GM12878 (cell line): ENCODE results near the gene RENBP. TPM values are rescaled to one million over a fixed set of nuclear protein-coding genes. Genes with fewer than 3 reads are reported as not detected.

Experiments used
- ATAC-seq: fragments of 200-7000 bp; cut with Tn5 transposase; 3 replicates; pipeline ENCODE4 v1.9.1; 2020; ENCODE audit warnings: mild to moderate bottlenecking, moderate library complexity
- BruUV-seq: library from RNA; stranded (reverse); fragments of 400-500 nt; replicated peaks from 2 replicates; lab custom pipeline; 2021; lab: Mats Ljungman, UMichigan
- CTCF ChIA-PET: fragments of 300-600 bp; sonication (Branson Sonifier 250); formaldehyde crosslinking; extraction: SDS; loops from one replicate; lab custom pipeline; 2021; ENCODE audit warnings: inconsistent platforms; lab: Yijun Ruan, JAX
- POLR2A ChIA-PET: fragments of 350-600 bp; formaldehyde crosslinking; extraction: SDS; loops from one replicate; lab custom pipeline; 2021; ENCODE audit warnings: inconsistent platforms; lab: Charles Lee
- RAD21 ChIA-PET: fragments of 300-600 bp; sonication (Branson Sonifier 250); formaldehyde crosslinking; loops from one replicate; lab custom pipeline; 2023; ENCODE audit warnings: antibody characterized with exemption; ENCODE audit not compliant: unreplicated experiment; lab: Charles Lee
- SMC1A ChIA-PET: fragments of 300-600 bp; sonication (Branson Sonifier 250); formaldehyde crosslinking; loops from one replicate; lab custom pipeline; 2023; ENCODE audit not compliant: unreplicated experiment, uncharacterized antibody; lab: Charles Lee
- DNase-seq: peaks from one replicate; pipeline ENCODE4 v3.0.0-alpha.2; 2011; ENCODE audit warnings: low read depth, low spot score
- FAIRE-seq: peaks from 3 replicates; lab custom pipeline; 2011; peaks lifted over from hg19 to GRCh38; lab: Jason Lieb, UNC
- H2AFZ ChIP-seq: 2 replicates; pipeline ENCODE4 v1.6.0; 2011; ENCODE audit warnings: low read depth, low read length, control low read depth; ENCODE audit not compliant: control insufficient read depth
- H3K27ac ChIP-seq: 2 replicates; pipeline ENCODE4 v1.5.1; 2011; ENCODE audit warnings: control low read depth; ENCODE audit not compliant: control insufficient read depth, insufficient read depth
- H3K27me3 ChIP-seq, 2 experiments: replicated peaks in 1 of 2; 2 replicates each; pipeline versions ENCODE4 v1.6.0 to v1.6.1; 2011; ENCODE audit warnings: low read length in 1 of 2; ENCODE audit not compliant: control insufficient read depth in 2 of 2, insufficient read depth in 2 of 2
- H3K36me3 ChIP-seq, 2 experiments: 2 replicates each; pipeline ENCODE4 v1.5.1; 2011; ENCODE audit warnings: low read length in 1 of 2; ENCODE audit not compliant: control insufficient read depth in 2 of 2, insufficient read depth in 2 of 2
- H3K4me1 ChIP-seq: 2 replicates; pipeline ENCODE4 v1.6.1; 2011; ENCODE audit warnings: mild to moderate bottlenecking, low read length, moderate library complexity, mixed read lengths; ENCODE audit not compliant: control insufficient read depth, insufficient read depth
- H3K4me2 ChIP-seq: 2 replicates; pipeline ENCODE4 v1.6.0; 2011; ENCODE audit warnings: control low read depth; ENCODE audit not compliant: control insufficient read depth, insufficient read depth
- H3K4me3 ChIP-seq: fragments of 200-600 bp; sonication (generic); 2 replicates; pipeline ENCODE4 v1.5.1; 2016
- H3K79me2 ChIP-seq: 2 replicates; pipeline ENCODE4 v1.6.0; 2011; ENCODE audit warnings: low read length; ENCODE audit not compliant: control insufficient read depth, insufficient read depth
- H3K9ac ChIP-seq: 2 replicates; pipeline ENCODE4 v1.8.0; 2011; ENCODE audit warnings: low read length, control low read depth, mixed read lengths; ENCODE audit not compliant: control insufficient read depth, insufficient read depth
- H3K9me3 ChIP-seq: replicated peaks from 3 replicates; pipeline ENCODE4 v1.5.1; 2011; ENCODE audit warnings: mild to moderate bottlenecking, low read length; ENCODE audit not compliant: control insufficient read depth, insufficient read depth
- H4K20me1 ChIP-seq: 2 replicates; pipeline ENCODE4 v1.6.0; 2011; ENCODE audit not compliant: control insufficient read depth, insufficient read depth
- CREB1 ChIP-seq: IDR thresholded peaks from 2 replicates; pipeline ENCODE4 v1.6.1; 2012; ENCODE audit warnings: low read depth, mild to moderate bottlenecking, inconsistent platforms
- EP300 ChIP-seq, 2 experiments: fragments of 150-350 bp in 1 of 2; IDR thresholded peaks; 2 replicates each; pipeline ENCODE4 v1.6.1; 2011 to 2012; ENCODE audit warnings: low read depth in 2 of 2, low read length in 2 of 2, borderline replicate concordance in 1 of 2, improper control_type of control experiment in 1 of 2, inconsistent platforms in 1 of 2; ENCODE audit not compliant: control insufficient read depth in 1 of 2
- HCFC1 ChIP-seq: fragments of 150-350 bp; IDR thresholded peaks from 2 replicates; pipeline ENCODE4 v1.6.1; 2014; ENCODE audit warnings: low read length
- MEF2A ChIP-seq: IDR thresholded peaks from 2 replicates; pipeline ENCODE4 v1.6.1; 2011; ENCODE audit warnings: low read depth, mild to moderate bottlenecking, low read length, moderate library complexity; ENCODE audit not compliant: insufficient read depth
- POLR2A ChIP-seq: IDR thresholded peaks from 2 replicates; pipeline ENCODE4 v1.6.1; 2011; ENCODE audit warnings: low read depth, mild to moderate bottlenecking, low read length
- SIN3A ChIP-seq: IDR thresholded peaks from 2 replicates; pipeline ENCODE4 v1.6.1; 2012; ENCODE audit warnings: low read depth, low read length, improper control_type of control experiment
- ZNF384 ChIP-seq: IDR thresholded peaks from 2 replicates; pipeline ENCODE4 v1.6.1; 2012; ENCODE audit warnings: low read depth, mild to moderate bottlenecking, low read length, improper control_type of control experiment, borderline replicate concordance
- WGBS: methylation state at CpG from one replicate; pipeline ENCODE4 v1.1.6; 2016; ENCODE audit warnings: low lambda C conversion rate; ENCODE audit not compliant: insufficient replicate concordance, insufficient coverage; ENCODE audit errors: missing lambda C conversion rate; 5-methylcytosine and 5-hydroxymethylcytosine counted together
- in situ Hi-C: fragments of 300-500 bp; cut with MboI; formaldehyde crosslinking; loops from 9 replicates; pipeline ENCODE4 v1.14.3; 2018; ENCODE audit warnings: mixed read lengths
- intact Hi-C: fragments of 100-400 bp; cut with micrococcal nuclease; formaldehyde crosslinking; loops from one replicate; pipeline ENCODE4 v1.14.2; 2022; ENCODE audit not compliant: unreplicated experiment
- polyA plus RNA-seq, 11 experiments: library from polyadenylated mRNA; depleted of rRNA in 4 of 11; unstranded in 6 of 11; stranded (reverse) in 5 of 11; fragments of >200 nt; fragmentation: Nextera tagmentation in 4 of 11; fragmentation: Illumina TruSeq in 1 of 11; extraction: Ambion mirVana in 4 of 11; extraction: Trizol in 1 of 11; gene quantifications; 1 replicate in 1 of 11; 2 replicates in 10 of 11; pipeline versions ENCODE4 v1.2.1 to v1.2.3, GENCODE V29; 2011 to 2016; ENCODE audit warnings: inconsistent platforms in 2 of 11, missing spikeins in 2 of 11, low read depth in 1 of 11
- total RNA-seq, 4 experiments: library from RNA; depleted of rRNA in 3 of 4; stranded (reverse); fragments of >200 nt in 3 of 4; fragmentation: Illumina TruSeq in 1 of 4; extraction: Trizol in 1 of 4; gene quantifications; 2 replicates each; pipeline versions ENCODE4 v1.2.1 to v1.2.3, GENCODE V29; 2013 to 2021
- TF ChIP-seq, protein P1 (sequence below): fragments of 450-650 bp; IDR thresholded peaks from 2 replicates; pipeline ENCODE4 v1.6.1; 2017; ENCODE audit warnings: mild to moderate bottlenecking
- TF ChIP-seq, protein P2 (sequence below): IDR thresholded peaks from 2 replicates; pipeline ENCODE4 v1.6.1; 2012; ENCODE audit warnings: improper control_type of control experiment, low read depth, low read length; ENCODE audit not compliant: insufficient replicate concordance

The RENBP gene
- total and polyA plus RNA-seq, 10 of the 15 experiments (the other 5 are each of a cell fraction or from before 2014, with no cell fraction given) = 0.36 to 4.9 (median 1.8) TPM; not detected in 3

DNA sequence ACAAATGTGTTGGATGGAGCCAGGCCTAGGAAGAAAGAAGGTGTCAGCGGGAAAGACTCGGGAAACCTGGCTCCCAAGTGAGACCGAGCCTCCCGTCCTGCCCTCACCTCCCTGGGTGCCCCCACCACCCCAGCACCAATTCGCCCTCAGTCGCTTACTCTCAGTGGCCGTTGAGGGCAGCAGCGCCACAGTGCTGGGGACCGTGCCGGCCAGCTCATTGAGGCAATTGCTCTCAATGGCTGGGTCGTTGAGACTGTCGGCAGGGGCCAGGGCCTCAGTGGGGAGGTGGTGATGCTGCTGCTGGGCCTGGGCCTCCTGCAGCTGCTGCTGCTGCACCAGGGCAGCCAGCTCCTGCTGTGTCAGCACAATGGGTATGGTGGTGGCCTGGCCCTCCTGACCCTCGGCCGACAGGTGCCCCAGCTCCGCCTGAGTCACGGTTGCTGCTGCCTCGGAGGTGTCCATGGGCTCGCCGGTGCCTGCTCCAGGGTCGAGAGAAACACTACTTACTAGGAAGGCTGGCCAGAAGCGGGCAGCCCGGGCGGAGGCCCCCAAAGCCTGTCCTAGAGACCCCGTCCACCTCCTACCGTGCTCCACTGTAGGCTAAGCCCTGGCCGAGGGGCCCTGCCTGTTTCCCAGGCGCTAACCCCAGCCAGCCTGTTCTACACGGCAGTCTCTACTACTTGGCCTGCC lies 7.4 kb upstream of the RENBP start:
- Histone ChIP-seq H3K9me3 (no peaks in the 10 kb centered on the region), H3K4me3 (no peak overlapping the region)
- SMC1A ChIA-PET = interaction anchor here (0.5 kb wide), 1 partner anchor 158 kb away, joined by 3 read pairs; no protein-coding TSS in a partner anchor
- FAIRE-seq = no peak
- TF ChIP-seq HCFC1 (no peak), ZNF384 (no peak), MEF2A (no peak), POLR2A (peak; percentile 12; the same call in 1 of the 2 replicates), SIN3A (no peak), CREB1 (no peak), EP300 (IDR thresholded peaks at IDR 0.05; ENCODE audit: borderline replicate concordance in 1 of 2, control insufficient read depth in 1 of 2, low read depth in 2 of 2, low read length in 2 of 2) (no peak)
- TF ChIP-seq, protein P1, sequence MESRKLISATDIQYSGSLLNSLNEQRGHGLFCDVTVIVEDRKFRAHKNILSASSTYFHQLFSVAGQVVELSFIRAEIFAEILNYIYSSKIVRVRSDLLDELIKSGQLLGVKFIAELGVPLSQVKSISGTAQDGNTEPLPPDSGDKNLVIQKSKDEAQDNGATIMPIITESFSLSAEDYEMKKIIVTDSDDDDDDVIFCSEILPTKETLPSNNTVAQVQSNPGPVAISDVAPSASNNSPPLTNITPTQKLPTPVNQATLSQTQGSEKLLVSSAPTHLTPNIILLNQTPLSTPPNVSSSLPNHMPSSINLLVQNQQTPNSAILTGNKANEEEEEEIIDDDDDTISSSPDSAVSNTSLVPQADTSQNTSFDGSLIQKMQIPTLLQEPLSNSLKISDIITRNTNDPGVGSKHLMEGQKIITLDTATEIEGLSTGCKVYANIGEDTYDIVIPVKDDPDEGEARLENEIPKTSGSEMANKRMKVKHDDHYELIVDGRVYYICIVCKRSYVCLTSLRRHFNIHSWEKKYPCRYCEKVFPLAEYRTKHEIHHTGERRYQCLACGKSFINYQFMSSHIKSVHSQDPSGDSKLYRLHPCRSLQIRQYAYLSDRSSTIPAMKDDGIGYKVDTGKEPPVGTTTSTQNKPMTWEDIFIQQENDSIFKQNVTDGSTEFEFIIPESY = no peak
- TF ChIP-seq, protein P2, sequence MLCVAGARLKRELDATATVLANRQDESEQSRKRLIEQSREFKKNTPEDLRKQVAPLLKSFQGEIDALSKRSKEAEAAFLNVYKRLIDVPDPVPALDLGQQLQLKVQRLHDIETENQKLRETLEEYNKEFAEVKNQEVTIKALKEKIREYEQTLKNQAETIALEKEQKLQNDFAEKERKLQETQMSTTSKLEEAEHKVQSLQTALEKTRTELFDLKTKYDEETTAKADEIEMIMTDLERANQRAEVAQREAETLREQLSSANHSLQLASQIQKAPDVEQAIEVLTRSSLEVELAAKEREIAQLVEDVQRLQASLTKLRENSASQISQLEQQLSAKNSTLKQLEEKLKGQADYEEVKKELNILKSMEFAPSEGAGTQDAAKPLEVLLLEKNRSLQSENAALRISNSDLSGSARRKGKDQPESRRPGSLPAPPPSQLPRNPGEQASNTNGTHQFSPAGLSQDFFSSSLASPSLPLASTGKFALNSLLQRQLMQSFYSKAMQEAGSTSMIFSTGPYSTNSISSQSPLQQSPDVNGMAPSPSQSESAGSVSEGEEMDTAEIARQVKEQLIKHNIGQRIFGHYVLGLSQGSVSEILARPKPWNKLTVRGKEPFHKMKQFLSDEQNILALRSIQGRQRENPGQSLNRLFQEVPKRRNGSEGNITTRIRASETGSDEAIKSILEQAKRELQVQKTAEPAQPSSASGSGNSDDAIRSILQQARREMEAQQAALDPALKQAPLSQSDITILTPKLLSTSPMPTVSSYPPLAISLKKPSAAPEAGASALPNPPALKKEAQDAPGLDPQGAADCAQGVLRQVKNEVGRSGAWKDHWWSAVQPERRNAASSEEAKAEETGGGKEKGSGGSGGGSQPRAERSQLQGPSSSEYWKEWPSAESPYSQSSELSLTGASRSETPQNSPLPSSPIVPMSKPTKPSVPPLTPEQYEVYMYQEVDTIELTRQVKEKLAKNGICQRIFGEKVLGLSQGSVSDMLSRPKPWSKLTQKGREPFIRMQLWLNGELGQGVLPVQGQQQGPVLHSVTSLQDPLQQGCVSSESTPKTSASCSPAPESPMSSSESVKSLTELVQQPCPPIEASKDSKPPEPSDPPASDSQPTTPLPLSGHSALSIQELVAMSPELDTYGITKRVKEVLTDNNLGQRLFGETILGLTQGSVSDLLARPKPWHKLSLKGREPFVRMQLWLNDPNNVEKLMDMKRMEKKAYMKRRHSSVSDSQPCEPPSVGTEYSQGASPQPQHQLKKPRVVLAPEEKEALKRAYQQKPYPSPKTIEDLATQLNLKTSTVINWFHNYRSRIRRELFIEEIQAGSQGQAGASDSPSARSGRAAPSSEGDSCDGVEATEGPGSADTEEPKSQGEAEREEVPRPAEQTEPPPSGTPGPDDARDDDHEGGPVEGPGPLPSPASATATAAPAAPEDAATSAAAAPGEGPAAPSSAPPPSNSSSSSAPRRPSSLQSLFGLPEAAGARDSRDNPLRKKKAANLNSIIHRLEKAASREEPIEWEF = no peak
- TF ChIP-seq, all 136 proteins: peak for 1
- Histone ChIP-seq H3K27ac (no peak overlapping the region), H3K36me3 (peaks cover 6 to 59% of the 10 kb centered on the region in 2 experiments), H2AFZ (no peak overlapping the region), H3K79me2 (no peaks in the 10 kb centered on the region; the same call in 1 of the 2 replicates), H3K4me1 (no peaks in the 10 kb centered on the region), H3K9ac (no peak overlapping the region), H3K4me2 (no peak overlapping the region), H3K27me3 (no peaks in the 10 kb centered on the region), H4K20me1 (no peaks in the 10 kb centered on the region)
- 96% methylated on average over 28 of the region's 28 CpGs for WGBS
- intact Hi-C loops = loop anchor here (5.0 kb wide), 1 partner anchor 395 kb away; no protein-coding TSS in a partner anchor
- in situ Hi-C loops = no loop called here
- ChIA-PET RAD21 (interaction anchor here (1.1 to 2.0 kb wide), 2 partner anchors 17 to 27 kb away, joined by 3 to 5 read pairs; no protein-coding TSS in a partner anchor), POLR2A (interaction anchor here (0.5 to 0.9 kb wide), 2 partner anchors 16 to 57 kb away, joined by 3 to 4 read pairs; no protein-coding TSS in a partner anchor), CTCF (interaction anchor here (0.6 to 8.7 kb wide), 5 partner anchors 17 to 190 kb away, joined by 3 to 172 read pairs (median 3); partner anchors contain the start of genes ARHGAP4 and NAA10)
- ATAC-seq = no peak
- BruUV-seq = no TSS peak
- no peak for DNase-seq
